ENCODE data around the gene TWNK.
"Not testable (repeated sequence)": the region's sequence is repeated elsewhere in the genome, so short reads cannot be mapped to it uniquely, and the experiment has no call there.

TWNK gene

DNA sequence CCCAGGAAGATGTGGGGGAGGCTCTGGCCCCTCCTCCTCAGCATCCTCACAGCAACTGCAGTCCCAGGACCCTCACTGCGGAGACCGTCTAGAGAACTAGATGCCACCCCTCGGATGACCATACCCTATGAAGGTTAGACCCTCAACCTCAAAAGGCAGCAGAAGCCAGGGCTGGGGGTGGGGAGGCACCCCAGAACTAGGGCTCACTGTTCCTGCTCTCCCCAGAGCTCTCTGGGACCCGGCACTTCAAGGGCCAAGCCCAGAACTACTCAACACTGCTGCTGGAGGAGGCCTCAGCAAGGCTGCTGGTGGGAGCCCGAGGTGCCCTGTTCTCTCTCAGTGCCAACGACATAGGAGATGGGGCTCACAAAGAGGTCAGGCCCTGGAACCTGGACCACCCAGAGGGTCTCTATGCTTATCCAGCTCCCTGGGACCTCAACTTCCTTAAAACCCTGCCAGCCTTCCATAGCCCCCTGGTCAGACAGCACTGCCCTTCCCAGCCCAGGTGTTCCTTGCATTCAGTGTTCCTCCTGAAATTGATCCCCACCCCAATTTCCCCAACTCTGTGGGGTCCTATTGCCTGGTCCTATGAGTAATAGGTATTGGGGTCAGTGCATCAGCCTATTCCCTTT, 14.3 kb upstream of the TWNK start:
- no peak for DNase-seq (ENCODE audit: low read depth)

GRCh38 chr10:100975397-100975796, 11.9 kb upstream of the TWNK start:
- not testable (repeated sequence) for DNase-seq (ENCODE audit: low read depth)

GRCh38 chr10:100976906-100977305, 10.4 kb upstream of the TWNK start:
- no peak for DNase-seq (ENCODE audit: low read depth)

DNA sequence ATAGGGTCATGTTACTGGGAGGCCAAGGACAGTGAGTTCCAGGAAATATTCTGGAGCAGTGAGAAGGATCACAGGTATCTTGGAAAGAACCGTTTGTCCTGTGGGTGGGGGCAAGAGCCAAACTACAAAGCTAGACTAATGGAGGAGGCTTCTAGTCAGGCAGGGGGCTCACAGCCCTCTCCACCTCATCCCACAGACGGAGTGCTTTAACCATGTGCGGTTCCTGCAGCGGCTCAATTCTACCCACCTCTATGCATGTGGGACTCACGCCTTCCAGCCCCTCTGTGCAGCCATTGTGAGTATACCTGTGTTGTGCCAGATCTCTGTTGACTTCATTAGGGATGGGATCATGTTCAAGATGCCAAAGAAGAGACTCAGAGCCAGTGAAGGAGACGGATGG, 9.9 kb upstream of the TWNK start:
- no peak for DNase-seq (ENCODE audit: low read depth)

GRCh38 chr10:100978121-100978900, 9.0 kb upstream of the TWNK start:
- DNase-seq (ENCODE audit: low read depth): no peak

DNA sequence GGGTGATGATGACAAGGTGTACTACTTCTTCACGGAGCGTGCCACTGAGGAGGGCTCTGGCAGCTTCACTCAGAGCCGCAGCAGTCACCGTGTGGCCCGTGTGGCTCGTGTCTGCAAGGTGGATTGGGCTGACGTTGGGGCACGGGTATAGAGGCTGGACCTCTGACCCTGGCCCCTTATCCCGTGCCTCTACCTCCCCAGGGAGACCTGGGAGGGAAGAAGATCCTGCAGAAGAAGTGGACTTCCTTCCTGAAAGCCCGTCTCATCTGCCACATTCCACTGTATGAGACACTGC, 8.5 kb upstream of the TWNK start:
- no peak for DNase-seq (ENCODE audit: low read depth)

- no peak for DNase-seq (ENCODE audit: low read depth)
Observed at GRCh38 chr10:100979791-100980272, 7.5 kb upstream of the TWNK start.

- DNase-seq (ENCODE audit: low read depth): no peak
Observed at GRCh38 chr10:100980311-100980710, 7.0 kb upstream of the TWNK start.

GRCh38 chr10:100980711-100981110, 6.6 kb upstream of the TWNK start:
- DNase-seq (ENCODE audit: low read depth): no peak

GRCh38 chr10:100981178-100981772, 6.1 kb upstream of the TWNK start:
- DNase-seq (ENCODE audit: low read depth): no peak

GRCh38 chr10:100982916-100983830, 4.2 kb upstream of the TWNK start:
- DNase-seq (ENCODE audit: low read depth): no peak

- no peak for DNase-seq (ENCODE audit: low read depth)
Observed at GRCh38 chr10:100983868-100984671, 3.3 kb upstream of the TWNK start.

DNA sequence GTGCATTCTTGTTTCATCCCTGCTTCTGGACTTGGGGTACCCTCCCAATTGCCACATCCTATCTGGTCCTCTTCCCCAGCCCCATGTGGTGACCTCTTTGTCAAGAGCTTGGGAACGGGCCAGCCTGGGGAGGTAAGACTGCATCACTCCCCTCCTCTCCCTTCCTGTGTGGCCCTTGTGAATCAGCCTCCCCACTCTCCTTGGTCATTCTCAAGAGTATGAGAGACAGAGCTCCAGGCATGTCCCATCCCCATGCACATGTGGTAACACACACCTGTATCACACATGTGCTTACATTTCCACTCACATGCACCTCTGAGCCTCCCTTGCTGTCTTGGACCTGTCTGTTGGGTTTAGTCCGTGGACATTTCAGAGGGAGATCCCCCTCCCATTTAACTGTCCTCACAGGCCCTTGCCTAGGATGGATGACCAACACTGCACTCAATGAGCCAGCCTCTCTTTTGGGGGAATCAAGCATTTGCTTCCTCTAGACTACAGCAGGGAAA, 2.6 kb upstream of the TWNK start:
- no peak for DNase-seq (ENCODE audit: low read depth)

DNA sequence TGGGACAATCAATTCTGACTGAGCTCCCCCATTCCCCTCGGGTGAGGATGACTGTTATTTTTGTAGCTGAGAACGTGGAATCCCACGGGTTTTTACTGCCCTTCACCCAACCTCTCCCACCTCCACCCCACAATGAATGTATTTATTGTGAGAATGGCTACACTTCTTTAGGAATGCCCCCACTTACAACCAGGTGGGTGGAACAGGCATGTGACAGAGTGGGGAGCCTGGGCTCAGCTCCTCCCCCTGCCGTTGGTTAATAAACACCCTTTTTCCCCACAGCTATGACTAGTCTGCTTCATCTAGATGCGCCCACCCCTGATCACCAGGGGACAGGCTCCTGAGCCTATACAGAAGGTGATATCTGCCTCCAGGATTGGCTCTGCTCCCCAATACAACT, 2.0 kb upstream of the TWNK start:
- DNase-seq (ENCODE audit: low read depth): no peak

DNA sequence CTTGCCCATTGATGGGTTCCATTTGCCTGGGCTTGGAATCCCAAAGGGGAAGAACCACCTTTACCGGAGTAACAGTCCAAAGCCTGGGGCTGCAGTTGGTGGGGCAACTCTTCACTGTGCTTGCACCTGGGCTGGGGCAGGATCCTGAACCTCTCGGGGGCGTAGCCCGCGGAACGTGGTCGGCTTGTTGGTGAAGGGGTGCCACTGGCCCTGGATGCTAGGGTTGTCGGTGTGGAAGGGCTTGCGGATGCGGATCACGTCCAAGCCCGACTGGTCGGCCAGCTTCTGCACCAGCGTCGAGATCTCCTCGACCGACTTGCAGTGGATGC, 756 bp upstream of the TWNK start:
- no peak for DNase-seq (ENCODE audit: low read depth)

DNA sequence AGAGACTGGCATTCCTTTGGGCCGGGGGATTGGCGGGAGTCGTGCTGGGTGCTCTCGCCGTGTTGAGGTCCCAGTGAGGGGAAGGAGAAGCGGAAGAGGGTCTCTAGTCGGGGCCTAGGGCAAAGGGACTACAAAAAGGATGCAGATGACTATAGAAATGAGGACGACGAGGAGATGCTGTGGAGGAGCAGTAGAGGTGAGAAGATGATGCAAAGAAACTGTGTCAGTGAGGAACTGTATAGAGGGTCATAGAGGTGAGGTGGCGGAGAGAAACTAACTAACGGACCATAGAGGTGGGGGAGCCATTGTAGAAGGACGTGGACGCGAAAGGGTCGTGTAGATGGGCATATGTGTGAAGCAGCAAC, 324 bp downstream of the TWNK start:
- no peak for DNase-seq (ENCODE audit: low read depth)

- DNase-seq (ENCODE audit: low read depth): no peak
Observed at GRCh38 chr10:100988166-100988565, 823 bp downstream of the TWNK start.

DNA sequence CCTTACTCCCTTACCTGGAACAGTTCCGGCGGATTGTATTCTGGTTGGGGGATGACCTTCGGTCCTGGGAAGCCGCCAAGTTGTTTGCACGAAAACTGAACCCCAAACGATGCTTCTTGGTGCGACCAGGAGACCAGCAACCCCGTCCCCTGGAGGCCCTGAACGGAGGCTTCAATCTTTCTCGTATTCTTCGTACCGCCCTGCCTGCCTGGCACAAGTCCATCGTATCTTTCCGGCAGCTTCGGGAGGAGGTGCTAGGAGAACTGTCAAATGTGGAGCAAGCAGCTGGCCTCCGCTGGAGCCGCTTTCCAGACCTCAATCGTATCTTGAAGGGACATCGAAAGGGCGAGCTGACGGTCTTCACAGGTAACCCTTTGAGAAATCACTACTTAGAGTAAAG, 1.7 kb downstream of the TWNK start:
- no peak for DNase-seq (ENCODE audit: low read depth)

GRCh38 chr10:100993986-100994708, 6.8 kb downstream of the TWNK start:
- DNase-seq (ENCODE audit: low read depth): no peak

GRCh38 chr10:100995181-100995580, 7.8 kb downstream of the TWNK start:
- no peak for DNase-seq (ENCODE audit: low read depth)

Measured in activated T-cell treated with anti-CD3 and anti-CD28 coated beads for 48 hours (primary cell).